GM19468 (cell line): ENCODE measurements around the gene VEZF1.

Experiments
- ATAC-seq: cut with Tn5 transposase; IDR thresholded peaks from one replicate; pipeline ENCODE4 v1.9.1; 2021; ENCODE audit warnings: mild to moderate bottlenecking, moderate library complexity, moderate number of reproducible peaks; ENCODE audit not compliant: unreplicated experiment; ENCODE audit errors: extremely low read depth

Gene VEZF1

GRCh38 chr17:57987581-57988300 is at the start of gene VEZF1:
Gene VEZF1 (minus strand): TSS chr17:57988254. CDS start chr17:57988111, 143 bp downstream.
- ATAC-seq: peak; percentile 16

GRCh38 chr17:58032691-58033415 is 44.8 kb upstream of the VEZF1 start:
- no peak for ATAC-seq

GRCh38 chr17:58028578-58028977 is 40.5 kb upstream of the VEZF1 start:
- ATAC-seq: no peak

- no peak for ATAC-seq
These were observed 32.3 kb upstream of the VEZF1 start for GRCh38 chr17:58020401-58020800.

- ATAC-seq: no peak
These were observed 31.5 kb upstream of the VEZF1 start for GRCh38 chr17:58019521-58019920.

- no peak for ATAC-seq
These were observed 31.0 kb upstream of the VEZF1 start for GRCh38 chr17:58019039-58019438.

- ATAC-seq: no peak
These were observed 22.2 kb upstream of the VEZF1 start for GRCh38 chr17:58010067-58010799.

GRCh38 chr17:58007781-58008706 is 20.0 kb upstream of the VEZF1 start:
- peak; percentile 8 for ATAC-seq

GRCh38 chr17:58006924-58007780 is 19.1 kb upstream of the VEZF1 start, which contains the start of gene SRSF1:
Gene SRSF1 (minus strand): TSS chr17:58007246. CDS start chr17:58007137, 109 bp downstream.
- peak; percentile 77 for ATAC-seq

GRCh38 chr17:58006560-58006923 is 18.5 kb upstream of the VEZF1 start:
- no peak for ATAC-seq

- no peak for ATAC-seq
These were observed 17.9 kb upstream of the VEZF1 start for GRCh38 chr17:58005728-58006559.

- ATAC-seq: no peak
These were observed 17.1 kb upstream of the VEZF1 start for GRCh38 chr17:58005031-58005727.

GRCh38 chr17:58004060-58004459 is 16.0 kb upstream of the VEZF1 start:
- ATAC-seq: no peak

- no peak for ATAC-seq
These were observed 14.9 kb upstream of the VEZF1 start for GRCh38 chr17:58002973-58003372.

GRCh38 chr17:58002154-58002948 is 14.3 kb upstream of the VEZF1 start:
- ATAC-seq: no peak

- ATAC-seq: no peak
These were observed 13.5 kb upstream of the VEZF1 start for GRCh38 chr17:58001461-58002124.
